Measurements from ENCODE around the gene RND1. TPM values are rescaled to one million over a fixed set of nuclear protein-coding genes. Genes with fewer than 3 reads are reported as not detected.
"Not testable (repeated sequence)": the region's sequence is repeated elsewhere in the genome, so short reads cannot be mapped to it uniquely, and the experiment has no call there.

RND1 gene
- total and polyA plus RNA-seq, 4 experiments from 2014 or later = 0.85 to 2.6 (median 1.1) TPM

DNA sequence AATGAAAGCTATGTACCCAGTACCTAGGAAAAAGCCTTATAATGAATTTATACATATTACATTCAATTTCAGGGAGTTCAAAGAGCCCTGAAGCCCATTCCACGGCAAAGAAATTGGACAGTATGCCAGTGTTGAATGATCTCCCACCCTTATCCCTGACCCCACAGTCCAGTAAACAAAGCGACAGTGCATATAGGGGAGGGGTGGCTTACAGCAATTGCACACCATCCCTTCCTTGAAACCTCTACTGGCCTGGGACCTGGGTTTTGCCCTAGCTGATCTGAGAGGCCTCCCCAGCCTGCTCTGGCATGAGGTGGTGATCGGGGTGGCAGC is 17.3 kb upstream of the RND1 start:
- no peak overlapping the region for H3K4me3 Mint-ChIP-seq
- Histone ChIP-seq H3K36me3 (ENCODE audit: insufficient read depth, low read length) (no peaks in the 10 kb centered on the region), H3K4me3 (ENCODE audit: low read length in 2 of 2) (no peak overlapping the region), H3K9me3 (ENCODE audit: control insufficient read depth in 1 of 2, low read length in 2 of 2) (no peaks in the 10 kb centered on the region), H3K27me3 (ENCODE audit: insufficient read depth, low read length) (no peaks in the 10 kb centered on the region), H3K27ac (ENCODE audit: low read depth, low read length) (no peak overlapping the region), H3K4me1 (ENCODE audit: insufficient read depth, low read length) (no peaks in the 10 kb centered on the region)
- CTCF ChIA-PET (ENCODE audit: partially characterized antibody) = interaction anchor here (9.8 kb wide), 1 partner anchor 27 kb away, joined by 247 read pairs; the partner anchor contains the start of gene DDX23
- no peak for DNase-seq
- peaks cover 0 to 1% (median 0%) of the 10 kb centered on the region in 8 donors for H3K9me3 Mint-ChIP-seq
- POLR2A ChIA-PET (ENCODE audit: partially characterized antibody) = interaction anchor here (1.1 kb wide), 1 partner anchor 31 kb away, joined by 3 read pairs; no protein-coding TSS in a partner anchor
- no peaks in the 10 kb centered on the region for H3K36me3 Mint-ChIP-seq
- H3K27ac Mint-ChIP-seq = no peak overlapping the region
- H3K4me1 Mint-ChIP-seq = no peaks in the 10 kb centered on the region
- peaks cover 15 to 20% of the 10 kb centered on the region in 2 donors for H3K27me3 Mint-ChIP-seq
- intact Hi-C loops (cut with micrococcal nuclease) = no loop called here

DNA sequence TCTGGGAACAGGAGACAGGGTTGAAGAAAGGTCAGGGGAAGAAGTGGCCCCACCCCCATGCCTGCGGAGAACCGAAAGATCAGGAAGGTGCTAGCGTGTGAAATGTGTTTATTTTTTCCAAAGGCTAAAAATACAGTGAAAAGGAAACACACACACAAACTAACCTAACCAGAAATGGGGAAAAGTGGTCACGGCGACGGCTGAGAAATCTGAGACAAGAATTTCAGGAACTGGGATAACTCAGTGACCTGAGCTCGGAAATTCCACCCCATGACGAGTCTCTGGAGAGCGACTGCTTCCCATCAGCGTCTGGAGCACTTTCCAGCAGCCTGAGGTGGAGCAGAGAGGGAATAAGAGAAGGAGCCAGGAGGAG is 16.6 kb upstream of the RND1 start:
- no peak for DNase-seq
- Histone ChIP-seq H3K9me3 (ENCODE audit: control insufficient read depth in 1 of 2, low read length in 2 of 2) (no peaks in the 10 kb centered on the region), H3K27me3 (ENCODE audit: insufficient read depth, low read length) (no peaks in the 10 kb centered on the region), H3K27ac (ENCODE audit: low read depth, low read length) (no peak overlapping the region), H3K4me1 (ENCODE audit: insufficient read depth, low read length) (no peaks in the 10 kb centered on the region), H3K36me3 (ENCODE audit: insufficient read depth, low read length) (no peaks in the 10 kb centered on the region), H3K4me3 (ENCODE audit: low read length in 2 of 2) (no peak overlapping the region)
- H3K4me1 Mint-ChIP-seq = no peaks in the 10 kb centered on the region
- no peaks in the 10 kb centered on the region for H3K36me3 Mint-ChIP-seq
- POLR2A ChIA-PET (ENCODE audit: partially characterized antibody) = interaction anchor here (1.7 kb wide), 1 partner anchor 17 kb away, joined by 5 read pairs; the partner anchor contains the start of gene RND1
- CTCF ChIA-PET (ENCODE audit: partially characterized antibody) = interaction anchor here (2.6 kb wide), 1 partner anchor 8 kb away, joined by 12 read pairs; no protein-coding TSS in a partner anchor
- no peak overlapping the region for H3K4me3 Mint-ChIP-seq
- peaks cover 0 to 1% (median 0%) of the 10 kb centered on the region in 8 donors for H3K9me3 Mint-ChIP-seq
- H3K27ac Mint-ChIP-seq = no peak overlapping the region
- H3K27me3 Mint-ChIP-seq = peaks cover 15 to 20% of the 10 kb centered on the region in 2 donors
- intact Hi-C loops (cut with micrococcal nuclease) = no loop called here

DNA sequence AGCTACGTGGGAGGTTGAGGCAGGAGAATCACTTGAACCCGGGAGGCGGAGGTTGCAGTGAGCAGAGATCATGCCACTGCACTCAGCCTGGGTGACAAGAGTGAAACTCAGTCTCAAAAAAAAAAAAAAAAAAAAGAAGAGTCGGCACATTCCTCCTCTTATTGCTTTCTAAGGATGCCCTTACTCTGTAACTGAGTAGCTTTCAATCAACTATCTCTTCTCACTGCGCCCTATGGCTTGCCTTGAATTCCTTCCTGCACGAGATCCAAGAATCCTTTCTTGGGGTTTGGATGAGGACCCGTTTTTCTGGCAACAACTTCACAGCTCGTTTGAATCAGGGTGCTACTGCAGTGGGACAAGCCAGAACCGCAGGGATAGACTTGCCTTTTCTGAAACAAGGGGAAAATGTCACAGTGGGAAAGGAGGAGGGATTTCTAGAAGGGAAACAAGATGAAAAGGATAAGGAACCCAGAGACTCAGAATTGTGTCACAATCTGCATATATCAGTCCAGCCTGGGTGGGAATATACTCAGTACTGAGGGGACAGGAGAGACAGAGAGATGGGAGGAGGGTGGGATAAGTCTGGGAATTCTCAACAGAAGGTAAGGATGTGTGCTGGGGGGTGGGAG is 16.1 kb upstream of the RND1 start:
- peaks cover 0 to 1% (median 0%) of the 10 kb centered on the region in 8 donors for H3K9me3 Mint-ChIP-seq
- POLR2A ChIA-PET (ENCODE audit: partially characterized antibody) = interaction anchor here (1.7 kb wide), 1 partner anchor 17 kb away, joined by 5 read pairs; the partner anchor contains the start of gene RND1
- Histone ChIP-seq H3K9me3 (ENCODE audit: control insufficient read depth in 1 of 2, low read length in 2 of 2) (no peaks in the 10 kb centered on the region), H3K27ac (ENCODE audit: low read depth, low read length) (no peak overlapping the region), H3K36me3 (ENCODE audit: insufficient read depth, low read length) (no peaks in the 10 kb centered on the region), H3K4me1 (ENCODE audit: insufficient read depth, low read length) (no peaks in the 10 kb centered on the region), H3K4me3 (ENCODE audit: low read length in 2 of 2) (no peak overlapping the region), H3K27me3 (ENCODE audit: insufficient read depth, low read length) (no peaks in the 10 kb centered on the region)
- CTCF ChIA-PET (ENCODE audit: partially characterized antibody) = interaction anchor here (0.7 to 2.6 kb wide), 2 partner anchors 9 to 28 kb away, joined by 3 to 12 read pairs; no protein-coding TSS in a partner anchor
- no peaks in the 10 kb centered on the region for H3K4me1 Mint-ChIP-seq
- H3K27ac Mint-ChIP-seq = no peak overlapping the region
- no peak for DNase-seq
- no peak overlapping the region for H3K4me3 Mint-ChIP-seq
- peaks cover 15 to 20% of the 10 kb centered on the region in 2 donors for H3K27me3 Mint-ChIP-seq
- no peaks in the 10 kb centered on the region for H3K36me3 Mint-ChIP-seq
- intact Hi-C loops (cut with micrococcal nuclease) = no loop called here

DNA sequence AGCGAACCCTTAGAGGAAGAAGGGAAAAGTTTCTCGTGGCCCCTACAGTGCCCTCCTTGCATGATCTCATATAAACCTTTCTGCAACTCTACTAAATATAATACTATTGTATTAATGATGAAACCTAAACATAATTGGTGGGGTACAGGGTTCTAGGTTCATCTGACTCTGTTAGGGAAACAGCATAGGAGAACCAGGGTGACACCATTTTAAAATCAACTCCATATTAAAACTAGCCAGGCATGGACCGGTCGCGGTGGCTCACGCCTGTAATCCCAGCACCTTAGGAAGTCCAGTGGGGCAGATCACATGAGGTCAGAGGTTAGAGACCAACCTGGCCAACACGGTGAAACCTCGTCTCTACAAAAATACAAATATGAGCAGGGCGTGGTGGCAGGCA is 15.0 kb upstream of the RND1 start:
- ChIA-PET CTCF (ENCODE audit: partially characterized antibody) (interaction anchor here (2.6 kb wide), 1 partner anchor 10 kb away, joined by 12 read pairs; no protein-coding TSS in a partner anchor), POLR2A (ENCODE audit: partially characterized antibody) (interaction anchor here (1.7 kb wide), 1 partner anchor 15 kb away, joined by 5 read pairs; the partner anchor contains the start of gene RND1)
- no peaks in the 10 kb centered on the region for H3K4me1 ChIP-seq (ENCODE audit: insufficient read depth, low read length)
- intact Hi-C loops (cut with micrococcal nuclease) = no loop called here
- H3K27ac ChIP-seq (ENCODE audit: low read depth, low read length) = no peak overlapping the region
- peaks cover 0 to 1% (median 0%) of the 10 kb centered on the region in 8 donors for H3K9me3 Mint-ChIP-seq
- H3K27me3 ChIP-seq (ENCODE audit: insufficient read depth, low read length) = no peaks in the 10 kb centered on the region
- H3K9me3 ChIP-seq (ENCODE audit: control insufficient read depth in 1 of 2, low read length in 2 of 2) = no peaks in the 10 kb centered on the region
- no peak overlapping the region for H3K4me3 Mint-ChIP-seq
- H3K36me3 ChIP-seq (ENCODE audit: insufficient read depth, low read length) = no peaks in the 10 kb centered on the region
- H3K4me3 ChIP-seq (ENCODE audit: low read length in 2 of 2) = no peak overlapping the region
- no peaks in the 10 kb centered on the region for H3K4me1 Mint-ChIP-seq
- H3K27me3 Mint-ChIP-seq = peaks cover 15 to 20% of the 10 kb centered on the region in 2 donors
- H3K36me3 Mint-ChIP-seq = no peaks in the 10 kb centered on the region
- DNase-seq = no peak
- H3K27ac Mint-ChIP-seq = no peak overlapping the region

DNA sequence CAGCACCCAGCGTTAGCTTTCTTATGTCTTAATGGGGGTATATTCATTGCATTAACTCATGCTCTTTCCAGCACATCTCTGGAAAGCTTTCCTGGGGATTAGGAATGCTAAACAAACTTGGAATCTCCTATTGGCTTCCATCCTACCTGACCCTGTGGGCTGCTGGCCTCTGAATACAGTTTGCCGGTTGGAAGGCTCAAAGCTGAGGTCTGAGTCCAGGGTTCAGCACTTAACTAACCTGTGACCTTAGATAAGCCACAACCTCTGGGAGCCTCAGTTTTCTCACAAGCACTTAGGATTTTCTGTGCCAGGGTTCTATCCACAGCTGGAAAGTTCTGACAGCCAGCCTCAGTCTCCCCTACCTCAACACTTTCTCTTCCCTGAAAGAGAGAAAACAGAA is 12.9 kb upstream of the RND1 start:
- Mint-ChIP-seq H3K4me1 (no peaks in the 10 kb centered on the region), H3K27ac (no peak overlapping the region), H3K4me3 (no peak overlapping the region), H3K27me3 (peaks cover 15 to 20% of the 10 kb centered on the region in 2 donors), H3K9me3 (peaks cover 0 to 1% (median 0%) of the 10 kb centered on the region in 8 donors), H3K36me3 (no peaks in the 10 kb centered on the region)
- ChIA-PET POLR2A (ENCODE audit: partially characterized antibody) (no interaction called here), CTCF (ENCODE audit: partially characterized antibody) (interaction anchor here (1.1 to 1.3 kb wide), 2 partner anchors 11 to 13 kb away, joined by 3 to 4 read pairs; no protein-coding TSS in a partner anchor)
- H3K4me1 ChIP-seq (ENCODE audit: insufficient read depth, low read length) = no peaks in the 10 kb centered on the region
- intact Hi-C loops (cut with micrococcal nuclease) = no loop called here
- no peak for DNase-seq
- H3K36me3 ChIP-seq (ENCODE audit: insufficient read depth, low read length) = no peaks in the 10 kb centered on the region
- H3K9me3 ChIP-seq (ENCODE audit: control insufficient read depth in 1 of 2, low read length in 2 of 2) = no peaks in the 10 kb centered on the region
- H3K4me3 ChIP-seq (ENCODE audit: low read length in 2 of 2) = no peak overlapping the region
- no peak overlapping the region for H3K27ac ChIP-seq (ENCODE audit: low read depth, low read length)
- H3K27me3 ChIP-seq (ENCODE audit: insufficient read depth, low read length) = no peaks in the 10 kb centered on the region

DNA sequence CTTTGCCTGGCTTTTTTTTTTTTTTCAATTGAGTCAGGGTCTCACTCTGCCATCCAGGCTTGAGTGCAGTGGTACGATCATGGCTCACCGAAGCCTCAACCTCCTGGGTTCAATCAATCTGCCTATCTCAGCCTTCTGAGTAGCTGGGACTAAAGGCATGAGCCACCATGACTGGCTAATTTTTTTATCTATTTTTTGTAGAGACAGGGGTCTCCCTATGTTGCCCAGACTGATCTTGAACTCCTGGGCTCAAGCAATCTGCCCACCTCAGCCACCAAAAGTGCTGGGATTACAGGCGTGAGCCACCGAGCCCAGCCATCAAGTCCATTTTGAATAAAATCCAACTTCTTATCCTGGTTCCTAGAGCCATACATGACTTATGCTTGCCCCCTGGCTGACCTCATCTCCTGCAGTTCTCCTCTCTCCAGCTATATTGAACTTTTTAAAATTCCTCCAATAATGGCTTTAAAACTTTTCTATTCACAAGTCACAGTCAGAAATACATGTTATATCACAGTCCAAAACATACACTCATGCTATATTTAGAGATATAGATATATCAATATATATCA is 10.4 kb upstream of the RND1 start:
- H3K4me1 Mint-ChIP-seq = no peaks in the 10 kb centered on the region

DNA sequence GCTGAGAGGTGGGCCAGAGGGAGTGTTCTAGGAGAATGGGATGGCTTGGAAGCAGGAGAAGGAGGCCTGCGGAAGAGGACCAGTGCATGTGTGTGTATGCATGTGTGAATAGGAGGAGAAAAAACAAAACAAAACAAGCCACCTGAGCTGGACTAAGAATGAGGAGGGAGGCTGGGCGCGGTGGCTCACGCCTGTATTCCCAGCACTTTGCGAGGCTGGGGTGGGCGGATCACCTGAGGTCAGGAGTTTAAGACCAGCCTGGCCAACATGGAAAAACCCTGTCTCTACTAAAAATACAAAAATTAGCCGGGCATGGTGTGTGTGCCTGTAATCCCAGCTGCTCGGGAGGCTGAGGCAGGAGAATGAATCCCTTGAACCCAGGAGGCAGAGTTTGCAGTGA is 7.9 kb upstream of the RND1 start:
- H3K4me3 Mint-ChIP-seq; H3K27ac ChIP-seq (ENCODE audit: low read depth, low read length); H3K9me3 ChIP-seq (ENCODE audit: control insufficient read depth in 1 of 2, low read length in 2 of 2); H3K4me1 Mint-ChIP-seq; H3K9me3 Mint-ChIP-seq; H3K27me3 ChIP-seq (ENCODE audit: insufficient read depth, low read length); H3K36me3 ChIP-seq (ENCODE audit: insufficient read depth, low read length); H3K36me3 Mint-ChIP-seq; DNase-seq; intact Hi-C loops (cut with micrococcal nuclease); H3K4me3 ChIP-seq (ENCODE audit: low read length in 2 of 2); H3K4me1 ChIP-seq (ENCODE audit: insufficient read depth, low read length); H3K27me3 Mint-ChIP-seq: not testable (repeated sequence)
- peak overlapping the region in 1 of 7 donors; percentile 20 for H3K27ac Mint-ChIP-seq
- CTCF ChIA-PET (ENCODE audit: partially characterized antibody) = interaction anchor here (1.2 to 11.7 kb wide), 3 partner anchors 17 to 115 kb away, joined by 3 to 62 read pairs (median 4); partner anchors contain the start of gene WNT1
- POLR2A ChIA-PET (ENCODE audit: partially characterized antibody) = interaction anchor here (1.1 to 1.3 kb wide), 2 partner anchors 8 to 22 kb away, joined by 3 to 5 read pairs; partner anchors contain the start of genes DDX23 and RND1

More for the DNA sequence above, 10.4 kb upstream of the RND1 start:
- H3K9me3 ChIP-seq (ENCODE audit: control insufficient read depth in 1 of 2, low read length in 2 of 2) = no peaks in the 10 kb centered on the region
- Mint-ChIP-seq H3K27ac (no peak overlapping the region), H3K9me3 (no peaks in the 10 kb centered on the region), H3K4me3 (no peak overlapping the region), H3K27me3 (peaks cover 10 to 11% of the 10 kb centered on the region in 2 donors), H3K36me3 (no peaks in the 10 kb centered on the region)
- no peaks in the 10 kb centered on the region for H3K27me3 ChIP-seq (ENCODE audit: insufficient read depth, low read length)
- H3K27ac ChIP-seq (ENCODE audit: low read depth, low read length) = no peak overlapping the region
- CTCF ChIA-PET (ENCODE audit: partially characterized antibody) = interaction anchor here (1.0 kb wide), 1 partner anchor 23 kb away, joined by 3 read pairs; no protein-coding TSS in a partner anchor
- H3K4me1 ChIP-seq (ENCODE audit: insufficient read depth, low read length) = no peaks in the 10 kb centered on the region
- intact Hi-C loops (cut with micrococcal nuclease) = no loop called here
- DNase-seq = no peak
- no peak overlapping the region for H3K4me3 ChIP-seq (ENCODE audit: low read length in 2 of 2)
- H3K36me3 ChIP-seq (ENCODE audit: insufficient read depth, low read length) = no peaks in the 10 kb centered on the region
- POLR2A ChIA-PET (ENCODE audit: partially characterized antibody) = no interaction called here

Measured in CD4-positive, alpha-beta memory T cell (primary cell).